ENCODE data around the gene NOX3.
"Not testable (repeated sequence)": the region's sequence is repeated elsewhere in the genome, so short reads cannot be mapped to it uniquely, and the experiment has no call there.

Gene NOX3

GRCh38 chr6:155374681-155375080 is 81.0 kb downstream of the NOX3 start:
- Histone ChIP-seq H3K36me3 (ENCODE audit: control insufficient read depth, insufficient read depth, low read length) (no peaks in the 10 kb centered on the region), H3K9me3 (ENCODE audit: control insufficient read depth, insufficient read depth, low read length) (no peaks in the 10 kb centered on the region), H3K4me1 (ENCODE audit: control insufficient read depth, insufficient read depth, low read length) (no peaks in the 10 kb centered on the region), H3K27ac (ENCODE audit: low read length) (no peak overlapping the region), H3K4me3 (ENCODE audit: low read length) (no peak overlapping the region), H3K27me3 (ENCODE audit: control insufficient read depth, insufficient read depth, low read length) (no peaks in the 10 kb centered on the region)
- WGBS (ENCODE audit: insufficient coverage, insufficient read length) = no CpG with 5 or more reads among the region's 2 CpGs
- DNase-seq (ENCODE audit: low read depth, low spot score) = no peak

- no peak overlapping the region for H3K27ac ChIP-seq (ENCODE audit: low read length)
- WGBS (ENCODE audit: insufficient coverage, insufficient read length) = no CpG with 5 or more reads among the region's 3 CpGs
- no peaks in the 10 kb centered on the region for H3K4me1 ChIP-seq (ENCODE audit: control insufficient read depth, insufficient read depth, low read length)
- H3K36me3 ChIP-seq (ENCODE audit: control insufficient read depth, insufficient read depth, low read length) = no peaks in the 10 kb centered on the region
- no peaks in the 10 kb centered on the region for H3K27me3 ChIP-seq (ENCODE audit: control insufficient read depth, insufficient read depth, low read length)
- no peak for DNase-seq (ENCODE audit: low read depth, low spot score)
- no peak overlapping the region for H3K4me3 ChIP-seq (ENCODE audit: low read length)
- H3K9me3 ChIP-seq (ENCODE audit: control insufficient read depth, insufficient read depth, low read length) = no peaks in the 10 kb centered on the region
Measured at GRCh38 chr6:155373276-155373675, 82.4 kb downstream of the NOX3 start.

GRCh38 chr6:155372256-155372655 is 83.4 kb downstream of the NOX3 start:
- Histone ChIP-seq H3K9me3 (ENCODE audit: control insufficient read depth, insufficient read depth, low read length) (no peaks in the 10 kb centered on the region), H3K4me3 (ENCODE audit: low read length) (no peak overlapping the region), H3K27ac (ENCODE audit: low read length) (no peak overlapping the region), H3K27me3 (ENCODE audit: control insufficient read depth, insufficient read depth, low read length) (no peaks in the 10 kb centered on the region), H3K36me3 (ENCODE audit: control insufficient read depth, insufficient read depth, low read length) (no peaks in the 10 kb centered on the region), H3K4me1 (ENCODE audit: control insufficient read depth, insufficient read depth, low read length) (no peaks in the 10 kb centered on the region)
- no CpG with 5 or more reads among the region's 4 CpGs for WGBS (ENCODE audit: insufficient coverage, insufficient read length)
- no peak for DNase-seq (ENCODE audit: low read depth, low spot score)

- Histone ChIP-seq H3K4me3 (ENCODE audit: low read length) (no peak overlapping the region), H3K9me3 (ENCODE audit: control insufficient read depth, insufficient read depth, low read length) (no peaks in the 10 kb centered on the region), H3K27me3 (ENCODE audit: control insufficient read depth, insufficient read depth, low read length) (no peaks in the 10 kb centered on the region), H3K27ac (ENCODE audit: low read length) (no peak overlapping the region), H3K36me3 (ENCODE audit: control insufficient read depth, insufficient read depth, low read length) (no peaks in the 10 kb centered on the region), H3K4me1 (ENCODE audit: control insufficient read depth, insufficient read depth, low read length) (no peaks in the 10 kb centered on the region)
- no peak for DNase-seq (ENCODE audit: low read depth, low spot score)
- WGBS (ENCODE audit: insufficient coverage, insufficient read length) = no CpG with 5 or more reads among the region's 5 CpGs
Measured at GRCh38 chr6:155371230-155371629, 84.4 kb downstream of the NOX3 start.

- peak; percentile 5 for DNase-seq (ENCODE audit: low read depth, low spot score)
- no peak overlapping the region for H3K27ac ChIP-seq (ENCODE audit: low read length)
- no peak overlapping the region for H3K4me3 ChIP-seq (ENCODE audit: low read length)
- H3K9me3 ChIP-seq (ENCODE audit: control insufficient read depth, insufficient read depth, low read length) = no peaks in the 10 kb centered on the region
- no peaks in the 10 kb centered on the region for H3K36me3 ChIP-seq (ENCODE audit: control insufficient read depth, insufficient read depth, low read length)
- no peaks in the 10 kb centered on the region for H3K27me3 ChIP-seq (ENCODE audit: control insufficient read depth, insufficient read depth, low read length)
- no peaks in the 10 kb centered on the region for H3K4me1 ChIP-seq (ENCODE audit: control insufficient read depth, insufficient read depth, low read length)
- 100% methylated on average over 1 of the region's 6 CpGs for WGBS (ENCODE audit: insufficient coverage, insufficient read length)
Measured at GRCh38 chr6:155366325-155366724, 89.3 kb downstream of the NOX3 start.

- no CpG with 5 or more reads among the region's 3 CpGs for WGBS (ENCODE audit: insufficient coverage, insufficient read length)
- H3K4me1 ChIP-seq (ENCODE audit: control insufficient read depth, insufficient read depth, low read length) = no peaks in the 10 kb centered on the region
- H3K9me3 ChIP-seq (ENCODE audit: control insufficient read depth, insufficient read depth, low read length) = no peaks in the 10 kb centered on the region
- H3K36me3 ChIP-seq (ENCODE audit: control insufficient read depth, insufficient read depth, low read length) = no peaks in the 10 kb centered on the region
- no peak for DNase-seq (ENCODE audit: low read depth, low spot score)
- no peak overlapping the region for H3K4me3 ChIP-seq (ENCODE audit: low read length)
- no peak overlapping the region for H3K27ac ChIP-seq (ENCODE audit: low read length)
- no peaks in the 10 kb centered on the region for H3K27me3 ChIP-seq (ENCODE audit: control insufficient read depth, insufficient read depth, low read length)
Measured at GRCh38 chr6:155364844-155365437, 90.7 kb downstream of the NOX3 start.

- not testable (repeated sequence) for H3K27me3 ChIP-seq (ENCODE audit: control insufficient read depth, insufficient read depth, low read length); H3K4me3 ChIP-seq (ENCODE audit: low read length); H3K36me3 ChIP-seq (ENCODE audit: control insufficient read depth, insufficient read depth, low read length); H3K4me1 ChIP-seq (ENCODE audit: control insufficient read depth, insufficient read depth, low read length); DNase-seq (ENCODE audit: low read depth, low spot score); H3K27ac ChIP-seq (ENCODE audit: low read length); H3K9me3 ChIP-seq (ENCODE audit: control insufficient read depth, insufficient read depth, low read length)
- no CpG with 5 or more reads among the region's 12 CpGs for WGBS (ENCODE audit: insufficient coverage, insufficient read length)
Measured at GRCh38 chr6:155364021-155364420, 91.6 kb downstream of the NOX3 start.

- WGBS (ENCODE audit: insufficient coverage, insufficient read length) = no CpG with 5 or more reads among the region's 39 CpGs
- H3K27me3 ChIP-seq (ENCODE audit: control insufficient read depth, insufficient read depth, low read length); H3K4me3 ChIP-seq (ENCODE audit: low read length); H3K27ac ChIP-seq (ENCODE audit: low read length); DNase-seq (ENCODE audit: low read depth, low spot score); H3K36me3 ChIP-seq (ENCODE audit: control insufficient read depth, insufficient read depth, low read length); H3K4me1 ChIP-seq (ENCODE audit: control insufficient read depth, insufficient read depth, low read length); H3K9me3 ChIP-seq (ENCODE audit: control insufficient read depth, insufficient read depth, low read length): not testable (repeated sequence)
Measured at GRCh38 chr6:155362968-155363632, 92.5 kb downstream of the NOX3 start.

GRCh38 chr6:155354167-155354566 is 101.5 kb downstream of the NOX3 start:
- Histone ChIP-seq H3K9me3 (ENCODE audit: control insufficient read depth, insufficient read depth, low read length) (no peaks in the 10 kb centered on the region), H3K36me3 (ENCODE audit: control insufficient read depth, insufficient read depth, low read length) (no peaks in the 10 kb centered on the region), H3K27me3 (ENCODE audit: control insufficient read depth, insufficient read depth, low read length) (no peaks in the 10 kb centered on the region), H3K4me3 (ENCODE audit: low read length) (no peak overlapping the region), H3K27ac (ENCODE audit: low read length) (no peak overlapping the region), H3K4me1 (ENCODE audit: control insufficient read depth, insufficient read depth, low read length) (no peaks in the 10 kb centered on the region)
- DNase-seq (ENCODE audit: low read depth, low spot score) = no peak

GRCh38 chr6:155352811-155353210 is 102.8 kb downstream of the NOX3 start:
- no peak overlapping the region for H3K27ac ChIP-seq (ENCODE audit: low read length)
- H3K4me1 ChIP-seq (ENCODE audit: control insufficient read depth, insufficient read depth, low read length) = no peaks in the 10 kb centered on the region
- no peaks in the 10 kb centered on the region for H3K9me3 ChIP-seq (ENCODE audit: control insufficient read depth, insufficient read depth, low read length)
- H3K27me3 ChIP-seq (ENCODE audit: control insufficient read depth, insufficient read depth, low read length) = no peaks in the 10 kb centered on the region
- no peak for DNase-seq (ENCODE audit: low read depth, low spot score)
- no peaks in the 10 kb centered on the region for H3K36me3 ChIP-seq (ENCODE audit: control insufficient read depth, insufficient read depth, low read length)
- H3K4me3 ChIP-seq (ENCODE audit: low read length) = no peak overlapping the region

- H3K36me3 ChIP-seq (ENCODE audit: control insufficient read depth, insufficient read depth, low read length) = no peaks in the 10 kb centered on the region
- no peaks in the 10 kb centered on the region for H3K4me1 ChIP-seq (ENCODE audit: control insufficient read depth, insufficient read depth, low read length)
- H3K27ac ChIP-seq (ENCODE audit: low read length) = no peak overlapping the region
- H3K9me3 ChIP-seq (ENCODE audit: control insufficient read depth, insufficient read depth, low read length) = no peaks in the 10 kb centered on the region
- no peak for DNase-seq (ENCODE audit: low read depth, low spot score)
- no CpG with 5 or more reads among the region's 4 CpGs for WGBS (ENCODE audit: insufficient coverage, insufficient read length)
- H3K4me3 ChIP-seq (ENCODE audit: low read length) = no peak overlapping the region
- H3K27me3 ChIP-seq (ENCODE audit: control insufficient read depth, insufficient read depth, low read length) = no peaks in the 10 kb centered on the region
Measured at GRCh38 chr6:155352130-155352420, 103.6 kb downstream of the NOX3 start.
